K562 (cell line): ENCODE data around the gene CD82. TPM values are rescaled to one million over a fixed set of nuclear protein-coding genes. Genes with fewer than 3 reads are reported as not detected.

ENCODE experiments used
- BACH1 ChIP-seq: fragments of 200-800 bp; sonication (Bioruptor generic); IDR thresholded peaks from 2 replicates; pipeline ENCODE4 v1.6.1; 2016; ENCODE audit warnings: missing genetic modification characterization, missing compliant biosample characterization
- DDX20 ChIP-seq: fragments of 450-650 bp; IDR thresholded peaks from 2 replicates; pipeline ENCODE4 v1.6.1; 2016; ENCODE audit warnings: missing genetic modification characterization, low read depth, mild to moderate bottlenecking, missing compliant biosample characterization, moderate library complexity
- EWSR1 ChIP-seq: fragments of 450-650 bp; IDR thresholded peaks from 2 replicates; pipeline ENCODE4 v1.6.1; 2018; ENCODE audit warnings: borderline replicate concordance, mild to moderate bottlenecking, low read depth, moderate library complexity; ENCODE audit not compliant: partially characterized antibody
- FOXJ3 ChIP-seq: sonication (generic); formaldehyde crosslinking; IDR thresholded peaks from 2 replicates; pipeline ENCODE4 v1.4.0; 2020; ENCODE audit warnings: mild to moderate bottlenecking, missing genetic modification reagents
- GTF2A2 ChIP-seq: IDR thresholded peaks from 2 replicates; pipeline ENCODE4 v1.6.1; 2016; ENCODE audit warnings: mild to moderate bottlenecking, missing genetic modification characterization, missing compliant biosample characterization
- HMGN3 ChIP-seq: IDR thresholded peaks from 2 replicates; pipeline ENCODE4 v1.6.1; 2011; ENCODE audit warnings: borderline replicate concordance, low read depth, mild to moderate bottlenecking, mixed read lengths, low read length; ENCODE audit not compliant: insufficient read length; ENCODE audit errors: extremely low read depth
- HNRNPK ChIP-seq: fragments of 200-400 bp; formaldehyde crosslinking; IDR thresholded peaks from one replicate; pipeline ENCODE4 v1.6.1; 2018; ENCODE audit warnings: mild to moderate bottlenecking, low read depth, low read length; ENCODE audit not compliant: poor library complexity, severe bottlenecking
- IRF2 ChIP-seq: sonication (generic); formaldehyde crosslinking; IDR thresholded peaks from 2 replicates; pipeline ENCODE4 v1.8.1; 2022; ENCODE audit warnings: mild to moderate bottlenecking, missing genetic modification reagents
- KHSRP ChIP-seq: fragments of 450-650 bp; IDR thresholded peaks from 2 replicates; pipeline ENCODE4 v1.6.1; 2017
- MTA1 ChIP-seq: fragments of 450-650 bp; IDR thresholded peaks from 2 replicates; pipeline ENCODE4 v1.6.1; 2017; ENCODE audit warnings: borderline replicate concordance
- SIX5 ChIP-seq, 2 experiments: IDR thresholded peaks; 2 replicates each; pipeline ENCODE4 v1.6.1; 2011; ENCODE audit warnings: low read length in 2 of 2, borderline replicate concordance in 1 of 2, low read depth in 1 of 2, mild to moderate bottlenecking in 1 of 2, moderate library complexity in 1 of 2; ENCODE audit not compliant: insufficient read depth in 1 of 2
- SMARCA5 ChIP-seq: fragments of 450-650 bp; IDR thresholded peaks from 2 replicates; pipeline ENCODE4 v1.6.1; 2016
- STAT5A ChIP-seq: IDR thresholded peaks from 2 replicates; pipeline ENCODE4 v1.6.1; 2012; ENCODE audit warnings: low read length, inconsistent platforms, borderline replicate concordance
- TARDBP ChIP-seq: fragments of 450-650 bp; IDR thresholded peaks from 2 replicates; pipeline ENCODE4 v1.6.1; 2016
- TGIF2 ChIP-seq: sonication (generic); formaldehyde crosslinking; IDR thresholded peaks from 2 replicates; pipeline ENCODE4 v1.8.1; 2022; ENCODE audit warnings: mild to moderate bottlenecking, missing genetic modification reagents, moderate library complexity
- ZFP30 ChIP-seq: fragments of 250-450 bp; sonication (Bioruptor Pico); IDR thresholded peaks from 2 replicates; pipeline ENCODE4 v1.8.0; 2022; ENCODE audit warnings: moderate library complexity, mild to moderate bottlenecking, inconsistent platforms, borderline replicate concordance
- ZKSCAN3 ChIP-seq: fragments of 250-450 bp; sonication (Bioruptor Pico); IDR thresholded peaks from 2 replicates; pipeline ENCODE4 v1.4.0; 2020
- ZNF24 ChIP-seq: fragments of 450-650 bp; IDR thresholded peaks from 2 replicates; pipeline ENCODE4 v1.6.1; 2016
- ZNF431 ChIP-seq: sonication (generic); formaldehyde crosslinking; IDR thresholded peaks from 2 replicates; pipeline ENCODE4 v1.8.0; 2022; ENCODE audit warnings: mild to moderate bottlenecking, missing genetic modification reagents
- ZNF75A ChIP-seq: fragments of 450-650 bp; formaldehyde crosslinking; IDR thresholded peaks from 2 replicates; pipeline ENCODE4 v1.4.0; 2020; ENCODE audit warnings: mild to moderate bottlenecking
- polyA plus RNA-seq, 8 experiments: library from polyadenylated mRNA; depleted of rRNA in 4 of 8; stranded (reverse) in 5 of 8; unstranded in 3 of 8; fragments of >200 nt; fragmentation: Nextera tagmentation in 2 of 8; fragmentation: Illumina TruSeq in 1 of 8; extraction: Ambion mirVana in 2 of 8; extraction: Trizol in 1 of 8; gene quantifications; 2 replicates each; pipeline versions ENCODE4 v1.2.1 to v1.2.3, GENCODE V29; 2011 to 2014; ENCODE audit warnings: inconsistent platforms in 1 of 8, missing spikeins in 1 of 8
- total RNA-seq, 7 experiments: library from RNA; depleted of rRNA in 6 of 7; stranded (reverse); fragments of >200 nt in 6 of 7; fragmentation: Illumina TruSeq in 2 of 7; extraction: Trizol in 2 of 7; gene quantifications; 2 replicates each; pipeline versions ENCODE4 v1.2.1 to v1.2.3, GENCODE V29; 2011 to 2021; ENCODE audit warnings: low replicate concordance in 1 of 7
- TF ChIP-seq, protein P1 (sequence below): sonication (generic); formaldehyde crosslinking; IDR thresholded peaks from 2 replicates; pipeline ENCODE4 v1.8.1; 2023; ENCODE audit warnings: missing genetic modification reagents, mild to moderate bottlenecking, borderline replicate concordance
- TF ChIP-seq, protein P2 (sequence below): sonication (generic); formaldehyde crosslinking; IDR thresholded peaks from 2 replicates; pipeline ENCODE4 v1.8.0; 2023; ENCODE audit warnings: mild to moderate bottlenecking, missing genetic modification reagents

Gene CD82
- total and polyA plus RNA-seq, 9 of the 15 experiments (the other 6 are each of a cell fraction or from before 2014, with no cell fraction given): 0.27 to 9.4 (median 3.0) TPM

DNA sequence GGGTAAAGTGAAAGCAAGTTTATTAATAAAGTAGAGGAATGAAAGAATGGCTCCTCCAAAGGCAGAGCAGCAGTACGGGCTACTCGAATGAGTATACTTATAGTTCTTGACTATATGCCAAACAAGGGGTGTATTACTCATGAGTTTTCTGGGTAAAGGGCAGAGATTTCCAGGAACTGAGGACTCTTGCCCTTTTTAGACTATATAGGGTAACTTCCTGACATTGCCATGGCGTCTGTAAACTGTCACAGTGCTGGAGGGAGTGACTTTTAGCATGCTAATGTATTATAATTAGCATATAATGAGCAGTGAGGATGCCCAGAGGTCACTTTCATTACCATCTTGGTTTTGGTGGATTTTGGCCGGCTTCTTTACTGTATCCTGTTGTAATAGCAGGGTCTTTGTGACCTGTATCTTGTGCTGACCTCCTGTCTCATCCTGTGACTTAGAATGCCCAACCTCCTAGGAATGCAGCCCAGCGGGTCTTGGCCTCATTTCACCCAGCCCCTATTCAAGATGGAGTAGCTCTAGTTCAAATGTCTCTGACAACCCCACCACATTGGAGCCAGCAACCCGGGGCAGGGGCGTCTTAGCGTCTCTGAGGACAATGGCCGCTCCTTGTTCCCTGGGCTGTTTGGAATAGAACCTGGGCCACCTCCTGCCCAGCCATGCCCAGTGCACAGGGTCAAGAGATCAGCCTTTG is 34.9 kb upstream of the CD82 start (continued):
- TF ChIP-seq, protein P1, sequence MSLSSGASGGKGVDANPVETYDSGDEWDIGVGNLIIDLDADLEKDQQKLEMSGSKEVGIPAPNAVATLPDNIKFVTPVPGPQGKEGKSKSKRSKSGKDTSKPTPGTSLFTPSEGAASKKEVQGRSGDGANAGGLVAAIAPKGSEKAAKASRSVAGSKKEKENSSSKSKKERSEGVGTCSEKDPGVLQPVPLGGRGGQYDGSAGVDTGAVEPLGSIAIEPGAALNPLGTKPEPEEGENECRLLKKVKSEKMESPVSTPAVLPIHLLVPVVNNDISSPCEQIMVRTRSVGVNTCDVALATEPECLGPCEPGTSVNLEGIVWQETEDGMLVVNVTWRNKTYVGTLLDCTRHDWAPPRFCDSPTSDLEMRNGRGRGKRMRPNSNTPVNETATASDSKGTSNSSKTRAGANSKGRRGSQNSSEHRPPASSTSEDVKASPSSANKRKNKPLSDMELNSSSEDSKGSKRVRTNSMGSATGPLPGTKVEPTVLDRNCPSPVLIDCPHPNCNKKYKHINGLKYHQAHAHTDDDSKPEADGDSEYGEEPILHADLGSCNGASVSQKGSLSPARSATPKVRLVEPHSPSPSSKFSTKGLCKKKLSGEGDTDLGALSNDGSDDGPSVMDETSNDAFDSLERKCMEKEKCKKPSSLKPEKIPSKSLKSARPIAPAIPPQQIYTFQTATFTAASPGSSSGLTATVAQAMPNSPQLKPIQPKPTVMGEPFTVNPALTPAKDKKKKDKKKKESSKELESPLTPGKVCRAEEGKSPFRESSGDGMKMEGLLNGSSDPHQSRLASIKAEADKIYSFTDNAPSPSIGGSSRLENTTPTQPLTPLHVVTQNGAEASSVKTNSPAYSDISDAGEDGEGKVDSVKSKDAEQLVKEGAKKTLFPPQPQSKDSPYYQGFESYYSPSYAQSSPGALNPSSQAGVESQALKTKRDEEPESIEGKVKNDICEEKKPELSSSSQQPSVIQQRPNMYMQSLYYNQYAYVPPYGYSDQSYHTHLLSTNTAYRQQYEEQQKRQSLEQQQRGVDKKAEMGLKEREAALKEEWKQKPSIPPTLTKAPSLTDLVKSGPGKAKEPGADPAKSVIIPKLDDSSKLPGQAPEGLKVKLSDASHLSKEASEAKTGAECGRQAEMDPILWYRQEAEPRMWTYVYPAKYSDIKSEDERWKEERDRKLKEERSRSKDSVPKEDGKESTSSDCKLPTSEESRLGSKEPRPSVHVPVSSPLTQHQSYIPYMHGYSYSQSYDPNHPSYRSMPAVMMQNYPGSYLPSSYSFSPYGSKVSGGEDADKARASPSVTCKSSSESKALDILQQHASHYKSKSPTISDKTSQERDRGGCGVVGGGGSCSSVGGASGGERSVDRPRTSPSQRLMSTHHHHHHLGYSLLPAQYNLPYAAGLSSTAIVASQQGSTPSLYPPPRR (CRISPR knock-in tag): no peak
- TF ChIP-seq FOXJ3 (CRISPR knock-in tag) (no peak), KHSRP (no peak), HNRNPK (no peak), TGIF2 (CRISPR knock-in tag) (no peak), STAT5A (peak; percentile 98), HMGN3 (no peak), ZNF431 (CRISPR knock-in tag) (no peak), EWSR1 (no peak), ZKSCAN3 (CRISPR knock-in tag) (no peak), BACH1 (peak; percentile 91), DDX20 (tag) (peak; percentile 72), ZNF24 (no peak), TARDBP (no peak), ZNF75A (CRISPR knock-in tag) (no peak), ZFP30 (no peak), SIX5 (IDR thresholded peaks at IDR 0.05; ENCODE audit: borderline replicate concordance in 1 of 2, insufficient read depth in 1 of 2, low read depth in 1 of 2, low read length in 2 of 2) (no peak), MTA1 (no peak), SMARCA5 (no peak), GTF2A2 (tag) (no peak; the same call in 1 of the 2 replicates), IRF2 (CRISPR knock-in tag) (no peak)
- TF ChIP-seq, protein P2, sequence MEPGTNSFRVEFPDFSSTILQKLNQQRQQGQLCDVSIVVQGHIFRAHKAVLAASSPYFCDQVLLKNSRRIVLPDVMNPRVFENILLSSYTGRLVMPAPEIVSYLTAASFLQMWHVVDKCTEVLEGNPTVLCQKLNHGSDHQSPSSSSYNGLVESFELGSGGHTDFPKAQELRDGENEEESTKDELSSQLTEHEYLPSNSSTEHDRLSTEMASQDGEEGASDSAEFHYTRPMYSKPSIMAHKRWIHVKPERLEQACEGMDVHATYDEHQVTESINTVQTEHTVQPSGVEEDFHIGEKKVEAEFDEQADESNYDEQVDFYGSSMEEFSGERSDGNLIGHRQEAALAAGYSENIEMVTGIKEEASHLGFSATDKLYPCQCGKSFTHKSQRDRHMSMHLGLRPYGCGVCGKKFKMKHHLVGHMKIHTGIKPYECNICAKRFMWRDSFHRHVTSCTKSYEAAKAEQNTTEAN (CRISPR knock-in tag): no peak
